ENCODE data around the gene PIGP. TPM values are rescaled to one million over a fixed set of nuclear protein-coding genes. Genes with fewer than 3 reads are reported as not detected.
"Not testable (repeated sequence)": the region's sequence is repeated elsewhere in the genome, so short reads cannot be mapped to it uniquely, and the experiment has no call there.

Gene PIGP
- total RNA-seq, 1 donor from 2014 or later: 5.6 TPM

- no peak for DNase-seq (ENCODE audit: low read depth)
Observed at GRCh38 chr21:37076087-37076850, 3.4 kb upstream of the PIGP start.

- no peak for DNase-seq (ENCODE audit: low read depth)
Observed at GRCh38 chr21:37075214-37075770, 2.4 kb upstream of the PIGP start.

GRCh38 chr21:37074546-37074945, 1.7 kb upstream of the PIGP start:
- no peak for DNase-seq (ENCODE audit: low read depth)

DNA sequence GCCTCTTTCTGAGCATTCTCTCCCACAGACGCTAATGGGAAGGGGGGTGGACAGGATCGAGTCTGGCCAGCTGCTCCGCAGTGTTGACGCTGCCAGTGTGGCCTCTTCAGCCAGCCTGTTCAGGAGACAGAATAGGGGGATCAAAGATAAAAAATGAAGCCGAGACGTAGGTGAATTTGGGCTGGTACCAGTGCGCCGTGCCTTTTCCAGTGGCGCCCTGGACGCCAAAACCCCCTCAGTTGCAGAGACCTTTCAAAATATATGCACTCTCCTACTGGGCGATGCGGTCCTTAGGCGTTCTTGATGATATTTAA, 1.3 kb upstream of the PIGP start:
- DNase-seq (ENCODE audit: low read depth): no peak

- no peak for DNase-seq (ENCODE audit: low read depth)
Observed at GRCh38 chr21:37073417-37074196, 736 bp upstream of the PIGP start.

GRCh38 chr21:37072274-37072987, 440 bp downstream of the PIGP start:
- DNase-seq (ENCODE audit: low read depth): peak; percentile 54

- peak; percentile 56 for DNase-seq (ENCODE audit: low read depth)
Observed at GRCh38 chr21:37071561-37072273, 1.2 kb downstream of the PIGP start.

DNA sequence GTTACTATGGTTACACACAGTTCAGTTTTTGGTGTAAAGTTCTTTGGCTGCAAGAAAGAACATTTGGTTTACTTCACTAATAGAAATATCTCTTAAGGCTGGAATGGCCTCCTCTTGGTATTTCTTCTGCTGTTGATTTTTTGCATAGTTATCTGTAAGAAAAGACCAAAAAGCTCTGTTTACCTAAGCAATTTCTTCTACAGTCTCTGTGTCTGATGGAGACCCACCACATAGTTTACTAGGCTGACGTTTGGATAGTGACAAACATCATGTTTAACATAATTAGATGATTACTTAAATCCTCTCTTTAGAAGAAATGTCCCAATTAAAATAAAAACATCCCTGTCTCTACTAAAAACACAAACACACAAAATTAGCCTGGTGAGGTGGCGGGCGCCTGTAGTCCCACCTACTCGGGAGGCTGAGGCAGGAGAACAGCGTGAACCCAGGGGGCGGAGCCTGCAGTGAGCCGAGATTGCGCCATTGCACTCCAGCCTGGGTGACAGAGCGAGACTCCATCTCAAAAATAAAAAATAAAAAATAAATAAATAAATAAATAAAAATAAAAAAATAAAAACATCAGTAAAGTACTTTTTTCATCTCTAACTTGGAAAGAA, 7.2 kb downstream of the PIGP start:
- DNase-seq (ENCODE audit: low read depth): no peak

GRCh38 chr21:37064841-37065240, 8.0 kb downstream of the PIGP start:
- no peak for DNase-seq (ENCODE audit: low read depth)

DNA sequence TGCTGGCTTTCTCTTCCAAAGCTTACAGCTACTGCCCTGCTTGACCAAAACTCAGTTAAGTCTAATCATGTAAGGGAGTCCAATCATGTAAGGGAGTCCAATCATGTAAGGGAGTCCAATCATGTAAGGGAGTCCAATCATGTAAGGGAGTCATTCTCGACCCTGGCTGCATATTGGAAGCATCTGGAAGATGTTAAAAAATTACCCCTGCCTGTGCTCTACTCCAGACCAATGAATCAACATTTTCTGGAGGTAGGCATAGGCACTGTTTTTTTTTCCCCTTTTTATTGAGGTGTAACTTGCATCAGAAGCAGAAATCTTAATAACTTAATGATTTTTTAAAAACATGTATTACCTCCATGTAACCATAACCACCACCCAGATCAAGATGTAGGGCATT, 9.4 kb downstream of the PIGP start:
- no peak for DNase-seq (ENCODE audit: low read depth)

- no peak for DNase-seq (ENCODE audit: low read depth)
Observed at GRCh38 chr21:37062593-37062935, 10.3 kb downstream of the PIGP start.

- DNase-seq (ENCODE audit: low read depth): no peak
Observed at GRCh38 chr21:37061926-37062592, 10.8 kb downstream of the PIGP start.

GRCh38 chr21:37060296-37060695, 12.6 kb downstream of the PIGP start:
- DNase-seq (ENCODE audit: low read depth): peak; percentile 98

DNA sequence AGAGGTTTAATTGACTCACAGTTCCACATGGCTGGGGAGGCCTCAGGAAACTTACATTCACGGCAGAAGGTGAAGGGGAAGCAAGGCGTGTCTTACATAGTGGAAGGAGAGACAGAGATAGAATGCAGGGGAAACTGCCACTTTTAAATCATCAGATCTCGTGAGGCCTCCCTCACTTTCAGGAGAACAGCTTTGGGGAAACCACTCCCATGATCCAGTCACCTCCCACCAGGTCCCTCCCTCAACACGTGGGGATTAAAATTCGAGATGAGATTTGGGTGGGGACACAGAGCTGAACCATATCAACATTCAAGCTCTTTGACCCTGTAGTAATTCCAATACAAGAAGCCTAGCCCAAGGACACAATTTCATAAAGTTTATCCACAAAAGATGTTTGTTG, 13.7 kb downstream of the PIGP start:
- DNase-seq (ENCODE audit: low read depth): no peak

- DNase-seq (ENCODE audit: low read depth): no peak
Observed at GRCh38 chr21:37058261-37058660, 14.6 kb downstream of the PIGP start.

- DNase-seq (ENCODE audit: low read depth): no peak
Observed at GRCh38 chr21:37057614-37058013, 15.3 kb downstream of the PIGP start.

DNA sequence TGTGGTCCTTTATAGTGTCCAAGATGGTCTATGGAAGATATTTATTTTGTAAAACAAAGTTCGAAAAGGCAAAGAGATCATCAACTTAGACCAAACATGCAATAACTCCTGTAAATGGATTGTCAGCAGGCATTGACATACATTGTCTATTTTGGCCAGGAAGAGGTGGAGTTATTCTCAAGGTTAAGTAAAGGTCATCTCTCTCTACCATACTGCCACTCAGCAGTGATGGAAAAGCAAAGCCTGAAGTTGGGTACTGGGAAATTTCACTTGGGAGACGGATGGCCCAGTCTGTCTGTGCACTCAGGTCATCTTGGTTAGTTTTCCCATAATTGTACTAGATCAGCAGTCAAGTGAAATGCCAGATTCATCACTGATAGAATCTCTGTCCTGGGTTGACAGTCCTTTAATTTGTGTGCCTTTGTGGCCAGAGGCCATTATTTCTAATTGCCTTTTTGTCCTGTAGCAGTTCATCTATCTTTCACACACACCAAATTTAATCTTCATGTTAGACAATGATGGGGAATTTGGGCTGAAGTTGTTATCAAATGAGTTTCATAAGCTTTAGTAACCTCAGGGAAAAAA, 17.5 kb downstream of the PIGP start:
- DNase-seq (ENCODE audit: low read depth): no peak

DNA sequence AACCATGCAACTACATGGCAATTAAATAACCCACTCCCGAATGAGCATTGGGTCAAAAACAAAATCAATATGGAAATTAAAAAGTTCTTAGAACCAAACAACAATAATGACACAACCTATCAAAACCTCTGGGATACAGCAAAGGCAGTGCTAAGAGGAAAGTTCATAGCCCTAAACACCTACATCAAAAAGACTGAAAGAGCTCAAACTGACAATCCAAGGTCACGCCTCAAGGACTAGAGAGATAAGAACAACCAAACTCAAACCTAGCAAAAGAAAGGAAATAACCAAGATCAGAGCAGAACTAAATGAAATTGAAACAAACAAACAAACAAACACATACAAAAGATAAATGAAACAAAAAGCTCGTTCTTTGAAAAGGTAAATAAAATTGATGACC, 23.1 kb downstream of the PIGP start:
- DNase-seq (ENCODE audit: low read depth): not testable (repeated sequence)

DNA sequence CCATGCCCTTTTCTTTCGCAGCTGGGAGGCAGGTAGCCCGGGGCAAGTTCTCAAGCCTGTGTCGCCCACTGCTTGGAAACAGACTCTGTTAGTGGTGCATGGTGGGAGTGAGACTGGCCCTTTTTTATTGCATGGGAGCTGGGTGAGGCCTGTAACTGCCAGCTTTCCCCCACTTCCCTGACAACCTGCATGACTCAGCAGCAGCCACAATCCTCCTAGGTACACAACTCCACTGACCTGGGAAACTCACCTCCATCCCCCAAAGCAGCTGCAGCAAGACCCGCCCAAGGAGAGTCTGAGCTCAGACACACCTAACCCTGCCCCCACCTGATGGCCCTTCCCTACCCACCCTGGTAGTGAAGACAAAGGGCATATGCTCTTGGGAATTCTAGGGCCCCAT, 25.8 kb downstream of the PIGP start:
- peak; percentile 71 for DNase-seq (ENCODE audit: low read depth)

DNA sequence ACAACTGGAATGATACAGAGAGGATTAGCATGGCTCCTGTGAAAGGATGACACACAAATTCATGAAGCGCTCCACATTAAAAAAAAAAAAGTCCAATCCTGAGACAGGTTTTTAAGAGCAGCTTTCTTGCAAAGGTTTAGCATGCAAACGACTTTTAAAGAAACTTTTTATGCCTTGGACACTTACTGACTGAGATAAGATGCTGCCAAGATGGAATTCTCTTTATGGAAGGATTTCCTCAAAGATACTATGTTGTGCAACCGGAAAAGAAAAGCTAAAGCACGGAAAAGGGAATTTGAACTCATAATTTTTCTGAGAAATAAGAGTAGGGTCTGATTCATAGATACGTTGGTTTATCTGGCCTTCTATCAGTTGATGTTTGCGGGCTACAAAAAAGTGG, 27.3 kb downstream of the PIGP start:
- no peak for DNase-seq (ENCODE audit: low read depth)

DNA sequence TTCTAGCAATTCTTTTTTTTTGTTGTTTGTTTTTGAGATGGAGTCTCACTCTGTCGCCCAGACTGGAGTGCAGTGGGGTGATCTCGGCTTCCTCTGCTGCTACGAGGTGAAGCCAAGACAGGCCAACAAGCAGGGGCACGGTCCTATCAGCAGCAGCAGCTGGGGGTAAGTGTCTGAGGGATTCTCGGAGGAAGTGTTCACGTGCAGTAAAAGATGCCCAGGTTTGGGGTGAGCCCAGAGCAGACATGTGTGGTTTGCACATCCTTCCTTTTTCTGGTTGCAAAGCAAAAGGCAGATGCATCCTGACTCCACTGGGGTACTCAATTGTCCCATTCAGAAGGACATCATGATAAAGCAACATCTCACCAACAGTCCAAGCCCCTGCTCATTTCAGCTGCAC, 27.7 kb downstream of the PIGP start:
- no peak for DNase-seq (ENCODE audit: low read depth)
